GM10248 (cell line): Measurements from ENCODE around the gene ARID5B.

Experiments used
- CTCF ChIA-PET: fragments of 300-600 bp; sonication (Branson Sonifier 250); formaldehyde crosslinking; extraction: SDS; loops from one replicate; lab custom pipeline; 2021; ENCODE audit warnings: antibody characterized with exemption; lab: Yijun Ruan, JAX
- POLR2A ChIA-PET: fragments of 350-650 bp; sonication (Branson Sonifier 250); formaldehyde crosslinking; extraction: SDS; loops from one replicate; lab custom pipeline; 2020; ENCODE audit warnings: antibody characterized with exemption; lab: Yijun Ruan, JAX
- DNase-seq: peaks from one replicate; pipeline ENCODE4 v3.0.0; 2012; ENCODE audit errors: extremely low spot score
- CTCF ChIP-seq: IDR thresholded peaks from 2 replicates; pipeline ENCODE4 v1.5.1; 2012; ENCODE audit warnings: mild to moderate bottlenecking, low read depth; ENCODE audit errors: extremely low read depth, missing control alignments, control extremely low read depth

The ARID5B gene

DNA sequence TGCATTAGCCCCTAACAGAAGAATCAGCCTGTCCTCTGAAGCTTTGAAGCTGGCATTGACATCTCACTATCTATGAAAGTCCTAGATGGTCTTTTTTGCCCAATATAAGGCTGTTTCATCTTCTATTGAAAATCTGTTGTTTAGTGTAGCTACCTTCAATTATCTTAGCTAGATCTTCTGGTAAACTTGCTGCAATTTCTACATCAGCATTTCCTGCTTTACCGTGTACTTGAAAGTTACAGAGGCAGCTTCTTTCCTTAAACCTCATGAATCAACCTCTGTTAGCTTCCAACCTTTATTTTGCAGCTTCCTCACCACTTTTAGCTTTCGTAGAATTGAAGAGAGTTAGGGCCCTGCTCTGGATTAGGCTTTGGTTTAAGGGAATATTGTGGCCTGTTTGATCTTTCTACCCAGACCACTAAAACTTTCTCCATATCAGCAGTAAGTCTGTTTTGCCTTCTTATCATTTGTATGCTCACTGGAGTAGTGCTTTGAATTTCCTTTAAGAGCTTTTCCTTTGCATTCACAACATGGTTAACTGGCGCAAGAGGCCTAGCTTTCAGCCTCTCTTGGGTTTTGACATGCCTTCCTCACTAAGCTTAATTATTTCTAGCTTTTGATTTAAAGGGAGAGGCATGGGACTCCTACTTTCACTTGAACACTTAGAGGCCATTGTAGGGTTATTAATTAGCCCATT, 32.5 kb downstream of the ARID5B start:
- POLR2A ChIA-PET: interaction anchor here (0.6 kb wide), 1 partner anchor 61 kb away, joined by 3 read pairs; no protein-coding TSS in a partner anchor
- TF ChIP-seq CTCF: no peak
- CTCF ChIA-PET: interaction anchor here (0.7 to 3.0 kb wide), 7 partner anchors 9 to 105 kb away, joined by 3 to 13 read pairs (median 4); no protein-coding TSS in a partner anchor
- DNase-seq: no peak

DNA sequence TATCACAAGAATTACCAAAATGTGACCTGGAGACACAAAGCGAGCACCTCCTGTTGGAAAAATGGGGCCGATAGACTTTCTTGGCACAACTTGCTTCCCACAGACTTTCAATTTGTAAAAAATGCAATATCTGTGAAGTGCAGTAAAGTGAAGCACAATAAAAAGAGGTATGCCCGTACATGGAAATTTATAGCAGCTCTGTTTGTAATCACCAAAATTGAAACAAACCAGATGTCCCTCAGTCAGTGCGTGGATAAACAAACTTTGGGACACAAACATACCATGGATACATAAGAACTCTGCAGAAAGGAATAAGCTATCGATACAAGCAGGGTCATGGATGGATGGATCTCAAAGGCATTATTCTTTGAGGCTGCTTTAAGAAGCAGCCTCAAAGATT, 33.6 kb downstream of the ARID5B start:
- POLR2A ChIA-PET: no interaction called here
- CTCF ChIA-PET: interaction anchor here (1.0 to 3.0 kb wide), 3 partner anchors 11 to 38 kb away, joined by 3 to 13 read pairs (median 5); no protein-coding TSS in a partner anchor
- TF ChIP-seq CTCF: no peak
- no peak for DNase-seq

DNA sequence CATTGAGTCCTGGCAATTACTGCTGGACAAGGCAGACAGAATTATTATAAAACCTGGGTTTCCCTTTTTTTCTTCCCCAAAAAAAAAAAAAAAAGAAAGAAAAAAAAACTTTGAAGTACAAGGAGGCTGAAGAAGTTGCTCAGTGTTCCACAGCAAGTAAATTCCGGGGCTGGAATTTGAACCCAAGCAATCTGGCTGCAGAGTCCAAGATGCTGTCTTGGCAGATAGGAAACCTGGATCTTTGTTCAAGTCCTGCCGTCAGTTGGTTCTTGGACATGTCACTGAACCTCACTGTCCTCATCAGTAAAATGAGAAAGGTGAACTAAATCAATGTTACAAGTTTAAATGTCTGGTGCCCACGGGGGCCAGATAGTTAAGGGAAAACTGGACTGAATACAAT, 35.3 kb downstream of the ARID5B start:
- no peak for TF ChIP-seq CTCF
- ChIA-PET CTCF (interaction anchor here (0.8 to 3.9 kb wide), 5 partner anchors 9 to 46 kb away, joined by 3 to 25 read pairs (median 3); no protein-coding TSS in a partner anchor), POLR2A (no interaction called here)
- DNase-seq: no peak

GRCh38 chr10:61937631-61938351, 36.3 kb downstream of the ARID5B start:
- no peak for TF ChIP-seq CTCF
- POLR2A ChIA-PET: interaction anchor here (0.6 kb wide), 1 partner anchor 1153 kb away, joined by 3 read pairs; no protein-coding TSS in a partner anchor
- DNase-seq: no peak
- CTCF ChIA-PET: interaction anchor here (0.7 to 3.9 kb wide), 12 partner anchors 8 to 307 kb away, joined by 3 to 25 read pairs (median 3); no protein-coding TSS in a partner anchor

DNA sequence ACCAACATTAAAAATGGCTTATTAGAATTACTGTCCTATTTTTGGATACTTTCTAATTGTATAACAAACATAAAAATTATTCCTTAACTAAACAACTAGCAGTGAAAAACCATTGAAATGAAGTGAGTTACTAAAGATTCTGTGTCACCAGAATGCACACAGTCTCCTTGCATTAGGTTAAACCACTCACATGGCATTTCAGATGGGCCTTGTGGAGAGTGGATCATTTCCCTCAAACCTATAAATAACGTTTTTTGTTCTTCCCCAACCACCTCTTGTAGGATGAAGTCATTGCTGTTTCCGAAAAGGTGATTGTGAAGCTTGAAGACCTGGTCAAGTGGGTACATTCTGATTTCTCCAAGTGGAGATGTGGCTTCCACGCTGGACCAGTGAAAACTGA, 38.4 kb downstream of the ARID5B start:
- ChIA-PET CTCF (interaction anchor here (1.0 to 3.9 kb wide), 4 partner anchors 10 to 43 kb away, joined by 3 to 25 read pairs (median 4); no protein-coding TSS in a partner anchor), POLR2A (no interaction called here)
- TF ChIP-seq CTCF: no peak
- DNase-seq: no peak

DNA sequence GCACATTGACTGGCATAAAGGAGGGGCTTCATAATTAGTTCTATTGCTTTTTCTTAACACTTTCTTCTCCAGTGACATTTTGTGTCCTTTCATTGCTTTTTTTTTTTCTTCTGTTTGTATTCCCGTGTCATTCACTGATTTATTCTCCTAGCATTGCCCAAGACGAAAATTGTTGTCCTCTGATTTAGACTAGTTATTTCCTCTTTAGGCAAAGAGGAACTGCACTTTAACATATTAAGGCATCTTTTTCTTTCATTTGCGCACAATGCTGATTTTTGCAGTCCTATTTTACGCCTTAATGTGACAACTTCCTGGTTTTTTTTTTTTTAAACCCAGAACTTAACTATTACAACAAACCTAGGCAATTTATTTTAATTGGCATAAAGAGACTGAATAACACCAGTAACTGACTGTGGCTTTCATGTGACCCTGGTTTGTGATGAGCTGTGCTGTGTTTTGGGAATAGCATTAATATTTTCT, 39.7 kb downstream of the ARID5B start:
- ChIA-PET CTCF (no interaction called here), POLR2A (no interaction called here)
- TF ChIP-seq CTCF: no peak
- DNase-seq: no peak
